ENCODE results near the gene ARHGAP15.

DNA sequence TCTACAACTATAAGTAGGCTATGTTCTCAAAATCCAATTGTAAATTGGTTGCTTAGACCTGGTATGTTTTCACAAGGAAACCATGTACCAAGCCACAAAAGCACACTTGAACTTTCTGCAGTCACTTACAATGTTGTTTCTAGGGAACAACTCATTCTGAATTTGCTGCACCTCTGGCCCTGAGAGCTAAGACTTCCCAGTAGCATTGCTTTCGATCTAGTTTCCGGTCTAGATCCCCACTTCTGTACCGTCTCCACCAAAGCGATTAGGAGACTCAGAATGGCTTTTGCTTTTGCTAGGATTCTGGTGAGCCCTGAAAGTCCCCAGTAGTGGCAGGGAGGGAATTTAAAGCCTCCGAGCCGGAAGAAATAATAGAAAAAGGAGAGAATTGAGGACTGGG, 313.0 kb downstream of the ARHGAP15 start:
- TF ChIP-seq SUZ12 (IDR thresholded peaks at IDR 0.05; ENCODE audit: extremely low read depth, insufficient read depth, insufficient read length) = no peak
- no peak for TF ChIP-seq YY1 (IDR thresholded peaks at IDR 0.05; ENCODE audit: insufficient read depth, insufficient read length)
- no peak for TF ChIP-seq ZNF274 (IDR thresholded peaks at IDR 0.05; ENCODE audit: low read depth, low read length)

Measured in NT2/D1 (cell line).